Parathyroid adenoma (tissue), 2 donors: ENCODE results near the gene ZNF501.

Source experiments
- H2AFZ ChIP-seq: fragments of 300-600 bp; sonication (generic); one replicate; pipeline ENCODE4 v1.7.0; 2017; ENCODE audit warnings: antibody characterized with exemption, mild to moderate bottlenecking
- H3K27ac ChIP-seq: fragments of 300-600 bp; sonication (generic); one replicate; pipeline ENCODE4 v1.7.0; 2017
- H3K27me3 ChIP-seq: fragments of 300-600 bp; sonication (generic); one replicate; pipeline ENCODE4 v1.7.0; 2017; ENCODE audit warnings: low read length; ENCODE audit not compliant: control insufficient read depth, insufficient read depth
- H3K36me3 ChIP-seq: fragments of 300-600 bp; sonication (generic); one replicate; pipeline ENCODE4 v1.7.0; 2017; ENCODE audit warnings: low read length; ENCODE audit not compliant: control insufficient read depth, insufficient read depth
- H3K4me1 ChIP-seq: fragments of 300-600 bp; sonication (generic); one replicate; pipeline ENCODE4 v1.7.0; 2017; ENCODE audit warnings: control low read depth
- H3K4me2 ChIP-seq: fragments of 300-600 bp; sonication (generic); one replicate; pipeline ENCODE4 v1.7.0; 2017; ENCODE audit warnings: low read length
- H3K4me3 ChIP-seq: fragments of 300-600 bp; sonication (generic); one replicate; pipeline ENCODE4 v1.7.0; 2017; ENCODE audit warnings: low read depth, low read length
- H3K79me2 ChIP-seq: fragments of 300-600 bp; sonication (generic); one replicate; pipeline ENCODE4 v1.7.0; 2017; ENCODE audit warnings: control low read depth
- H3K9ac ChIP-seq: fragments of 300-600 bp; sonication (generic); one replicate; pipeline ENCODE4 v1.7.0; 2017; ENCODE audit warnings: mild to moderate bottlenecking
- H3K9me3 ChIP-seq: fragments of 300-600 bp; sonication (generic); one replicate; pipeline ENCODE4 v1.7.0; 2017; ENCODE audit warnings: low read length; ENCODE audit not compliant: control insufficient read depth
- TF ChIP-seq, protein P1 (sequence below): fragments of 300-600 bp; sonication (generic); IDR thresholded peaks from one replicate; pipeline ENCODE4 v1.7.0; 2017; ENCODE audit warnings: antibody characterized with exemption, mild to moderate bottlenecking
- donor health status: primary hyperparathyroidism.

The ZNF501 gene

GRCh38 chr3:44687898-44688297, 41.5 kb upstream of the ZNF501 start:
- Histone ChIP-seq H3K4me1 (peaks cover 4% of the 10 kb centered on the region), H3K79me2 (no peaks in the 10 kb centered on the region), H3K27me3 (no peaks in the 10 kb centered on the region), H3K4me2 (no peak overlapping the region), H3K4me3 (no peak overlapping the region), H3K9ac (no peak overlapping the region), H3K9me3 (no peaks in the 10 kb centered on the region), H2AFZ (no peak overlapping the region), H3K36me3 (no peaks in the 10 kb centered on the region), H3K27ac (no peak overlapping the region)
- TF ChIP-seq, protein P1, sequence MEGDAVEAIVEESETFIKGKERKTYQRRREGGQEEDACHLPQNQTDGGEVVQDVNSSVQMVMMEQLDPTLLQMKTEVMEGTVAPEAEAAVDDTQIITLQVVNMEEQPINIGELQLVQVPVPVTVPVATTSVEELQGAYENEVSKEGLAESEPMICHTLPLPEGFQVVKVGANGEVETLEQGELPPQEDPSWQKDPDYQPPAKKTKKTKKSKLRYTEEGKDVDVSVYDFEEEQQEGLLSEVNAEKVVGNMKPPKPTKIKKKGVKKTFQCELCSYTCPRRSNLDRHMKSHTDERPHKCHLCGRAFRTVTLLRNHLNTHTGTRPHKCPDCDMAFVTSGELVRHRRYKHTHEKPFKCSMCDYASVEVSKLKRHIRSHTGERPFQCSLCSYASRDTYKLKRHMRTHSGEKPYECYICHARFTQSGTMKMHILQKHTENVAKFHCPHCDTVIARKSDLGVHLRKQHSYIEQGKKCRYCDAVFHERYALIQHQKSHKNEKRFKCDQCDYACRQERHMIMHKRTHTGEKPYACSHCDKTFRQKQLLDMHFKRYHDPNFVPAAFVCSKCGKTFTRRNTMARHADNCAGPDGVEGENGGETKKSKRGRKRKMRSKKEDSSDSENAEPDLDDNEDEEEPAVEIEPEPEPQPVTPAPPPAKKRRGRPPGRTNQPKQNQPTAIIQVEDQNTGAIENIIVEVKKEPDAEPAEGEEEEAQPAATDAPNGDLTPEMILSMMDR = no peak

- peak within 1 kb of the TSS; percentile 55 for H3K27ac ChIP-seq
- H3K27me3 ChIP-seq = no peaks in the 10 kb centered on the region
- H2AFZ ChIP-seq = peak within 1 kb of the TSS; percentile 97
- H3K9ac ChIP-seq = no peak within 1 kb of the TSS
- no peaks in the 10 kb centered on the region for H3K36me3 ChIP-seq
- H3K79me2 ChIP-seq = no peaks in the 10 kb centered on the region
- H3K4me2 ChIP-seq = peak within 1 kb of the TSS; percentile 71
- H3K4me3 ChIP-seq = peak within 1 kb of the TSS; percentile 66
- TF ChIP-seq, protein P1 = peak; percentile 32
- H3K9me3 ChIP-seq = peaks cover 4% of the 10 kb centered on the region
- no peaks in the 10 kb centered on the region for H3K4me1 ChIP-seq
Observed at GRCh38 chr3:44712455-44713075, 16.9 kb upstream of the ZNF501 start, which contains the start of gene ZNF502. Gene ZNF502, plus strand, starts transcription at chr3:44712660. Its CDS starts 7,602 bp downstream, at chr3:44720262.

GRCh38 chr3:44721231-44722102, 8.0 kb upstream of the ZNF501 start:
- Histone ChIP-seq H3K4me1 (no peaks in the 10 kb centered on the region), H3K4me3 (no peak overlapping the region), H3K9ac (no peak overlapping the region), H3K4me2 (no peak overlapping the region), H3K36me3 (peaks cover 25% of the 10 kb centered on the region), H3K27me3 (no peaks in the 10 kb centered on the region), H3K79me2 (no peaks in the 10 kb centered on the region), H3K27ac (no peak overlapping the region), H2AFZ (no peak overlapping the region), H3K9me3 (peaks cover 18% of the 10 kb centered on the region)
- TF ChIP-seq, protein P1 = no peak

DNA sequence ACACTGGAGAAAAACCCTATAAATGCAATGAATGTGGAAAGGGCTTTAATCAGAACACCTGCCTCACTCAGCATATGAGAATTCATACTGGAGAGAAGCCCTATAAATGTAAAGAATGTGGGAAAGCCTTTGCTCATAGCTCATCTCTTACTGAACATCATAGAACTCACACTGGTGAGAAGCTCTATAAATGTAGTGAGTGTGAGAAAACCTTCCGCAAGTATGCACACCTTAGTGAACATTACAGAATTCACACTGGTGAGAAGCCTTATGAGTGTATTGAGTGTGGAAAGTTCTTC, 7.4 kb upstream of the ZNF501 start:
- Histone ChIP-seq H3K36me3 (peaks cover 25% of the 10 kb centered on the region), H3K27me3 (no peaks in the 10 kb centered on the region), H3K79me2 (no peaks in the 10 kb centered on the region), H3K9me3 (peaks cover 18% of the 10 kb centered on the region), H3K4me1 (no peaks in the 10 kb centered on the region), H3K4me2 (no peak overlapping the region), H3K9ac (no peak overlapping the region), H3K4me3 (no peak overlapping the region), H2AFZ (no peak overlapping the region), H3K27ac (no peak overlapping the region)
- TF ChIP-seq, protein P1 = no peak
